ENCODE data around the gene SCARB1.

The SCARB1 gene

DNA sequence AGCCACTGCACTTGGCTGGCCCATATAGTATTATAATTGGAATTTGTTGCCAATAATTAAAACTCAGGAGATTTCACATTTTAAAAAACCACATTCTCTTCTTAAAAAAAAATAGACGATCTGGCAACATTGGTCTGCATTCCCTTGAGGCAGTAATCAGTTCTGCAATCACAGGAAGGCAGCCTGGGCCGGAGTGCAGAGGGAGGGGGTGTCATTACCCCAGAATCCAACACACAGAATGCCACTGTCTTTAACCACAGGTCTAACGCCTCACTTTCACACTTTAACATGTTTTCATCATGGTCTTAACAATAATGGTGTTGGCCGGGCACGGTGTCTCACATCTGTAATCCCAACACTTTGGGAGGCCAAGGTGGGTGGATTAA is 100.1 kb downstream of the SCARB1 start:
- no peak overlapping the region for H3K4me3 Mint-ChIP-seq
- peaks cover 6% of the 10 kb centered on the region for H3K36me3 Mint-ChIP-seq (ENCODE audit: low read depth)
- H3K27me3 Mint-ChIP-seq (ENCODE audit: low read depth, poor library complexity): peaks cover 35% of the 10 kb centered on the region
- peaks cover 37% of the 10 kb centered on the region for H3K4me1 Mint-ChIP-seq
- no peak for DNase-seq
- no peak overlapping the region for H3K27ac Mint-ChIP-seq
- peaks cover 24% of the 10 kb centered on the region for H3K9me3 Mint-ChIP-seq
- TF ChIP-seq, protein P1, sequence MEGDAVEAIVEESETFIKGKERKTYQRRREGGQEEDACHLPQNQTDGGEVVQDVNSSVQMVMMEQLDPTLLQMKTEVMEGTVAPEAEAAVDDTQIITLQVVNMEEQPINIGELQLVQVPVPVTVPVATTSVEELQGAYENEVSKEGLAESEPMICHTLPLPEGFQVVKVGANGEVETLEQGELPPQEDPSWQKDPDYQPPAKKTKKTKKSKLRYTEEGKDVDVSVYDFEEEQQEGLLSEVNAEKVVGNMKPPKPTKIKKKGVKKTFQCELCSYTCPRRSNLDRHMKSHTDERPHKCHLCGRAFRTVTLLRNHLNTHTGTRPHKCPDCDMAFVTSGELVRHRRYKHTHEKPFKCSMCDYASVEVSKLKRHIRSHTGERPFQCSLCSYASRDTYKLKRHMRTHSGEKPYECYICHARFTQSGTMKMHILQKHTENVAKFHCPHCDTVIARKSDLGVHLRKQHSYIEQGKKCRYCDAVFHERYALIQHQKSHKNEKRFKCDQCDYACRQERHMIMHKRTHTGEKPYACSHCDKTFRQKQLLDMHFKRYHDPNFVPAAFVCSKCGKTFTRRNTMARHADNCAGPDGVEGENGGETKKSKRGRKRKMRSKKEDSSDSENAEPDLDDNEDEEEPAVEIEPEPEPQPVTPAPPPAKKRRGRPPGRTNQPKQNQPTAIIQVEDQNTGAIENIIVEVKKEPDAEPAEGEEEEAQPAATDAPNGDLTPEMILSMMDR (IDR thresholded peaks at IDR 0.05): no peak

DNA sequence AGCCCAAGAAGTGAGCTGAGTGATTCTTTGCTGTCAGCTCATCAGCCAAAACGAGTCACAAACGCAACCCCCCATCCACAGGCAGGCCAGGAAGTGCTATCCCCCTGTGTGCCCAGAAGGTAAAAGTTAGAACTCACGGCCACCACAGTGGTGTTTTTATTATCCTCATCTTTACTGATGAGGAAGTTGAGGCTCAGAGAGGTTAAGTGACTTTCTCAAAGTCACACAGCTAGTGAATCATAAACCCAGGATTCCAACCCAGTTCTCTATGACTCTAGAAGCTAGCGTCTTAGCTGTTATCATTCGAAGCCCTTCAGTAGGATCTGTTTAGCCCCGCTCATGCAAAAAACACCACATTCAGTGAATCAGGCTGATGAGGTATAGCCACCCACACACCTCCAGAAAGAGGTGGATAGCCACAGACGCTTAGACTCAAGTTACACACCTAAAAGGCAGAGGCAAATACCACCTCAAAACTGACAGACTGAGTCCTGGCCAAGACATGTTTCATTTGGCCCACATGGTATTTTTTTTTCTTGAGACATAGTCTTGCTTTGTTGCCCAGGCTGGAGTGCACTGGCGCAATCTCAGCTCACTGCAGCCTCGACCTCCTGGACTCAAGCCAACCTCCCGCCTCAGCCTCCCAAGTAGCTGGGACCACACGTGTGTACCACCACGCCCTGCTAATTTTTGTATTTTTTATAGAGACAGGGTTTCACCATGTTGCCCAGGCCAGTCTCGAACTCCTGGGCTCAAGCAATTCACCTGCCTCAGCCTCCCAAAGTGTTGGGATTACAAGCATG is 100.7 kb downstream of the SCARB1 start:
- Mint-ChIP-seq H3K4me1 (peaks cover 38% of the 10 kb centered on the region), H3K9me3 (peaks cover 24% of the 10 kb centered on the region), H3K4me3 (no peak overlapping the region), H3K27ac (no peak overlapping the region), H3K27me3 (ENCODE audit: low read depth, poor library complexity) (peaks cover 41% of the 10 kb centered on the region), H3K36me3 (ENCODE audit: low read depth) (peaks cover 6% of the 10 kb centered on the region)
- TF ChIP-seq, protein P1 (IDR thresholded peaks at IDR 0.05): no peak
- no peak for DNase-seq

DNA sequence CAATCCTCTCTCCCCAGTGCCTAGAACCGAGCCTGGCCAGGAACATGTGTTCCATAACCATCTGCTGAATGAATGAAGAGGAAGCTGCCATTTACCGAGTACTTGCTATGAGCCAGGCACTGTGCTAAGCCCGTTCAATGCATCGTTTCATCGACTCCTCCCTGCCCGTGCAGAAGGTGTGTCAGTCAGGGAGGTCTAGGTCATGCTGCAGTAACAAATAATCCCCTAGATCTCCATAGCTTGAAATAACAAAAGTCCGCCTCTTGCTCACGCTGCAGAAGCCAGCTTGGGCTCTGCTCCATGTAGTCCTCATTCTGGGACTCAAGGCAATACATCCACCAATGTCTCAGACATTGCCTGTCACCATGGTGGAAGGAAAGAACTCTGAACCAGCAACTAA is 101.3 kb downstream of the SCARB1 start:
- H3K9me3 Mint-ChIP-seq: peaks cover 25% of the 10 kb centered on the region
- no peak overlapping the region for H3K27ac Mint-ChIP-seq
- peaks cover 6% of the 10 kb centered on the region for H3K36me3 Mint-ChIP-seq (ENCODE audit: low read depth)
- no peak overlapping the region for H3K4me3 Mint-ChIP-seq
- H3K27me3 Mint-ChIP-seq (ENCODE audit: low read depth, poor library complexity): peaks cover 44% of the 10 kb centered on the region
- DNase-seq: no peak
- TF ChIP-seq, protein P1 (IDR thresholded peaks at IDR 0.05): no peak
- peaks cover 44% of the 10 kb centered on the region for H3K4me1 Mint-ChIP-seq

DNA sequence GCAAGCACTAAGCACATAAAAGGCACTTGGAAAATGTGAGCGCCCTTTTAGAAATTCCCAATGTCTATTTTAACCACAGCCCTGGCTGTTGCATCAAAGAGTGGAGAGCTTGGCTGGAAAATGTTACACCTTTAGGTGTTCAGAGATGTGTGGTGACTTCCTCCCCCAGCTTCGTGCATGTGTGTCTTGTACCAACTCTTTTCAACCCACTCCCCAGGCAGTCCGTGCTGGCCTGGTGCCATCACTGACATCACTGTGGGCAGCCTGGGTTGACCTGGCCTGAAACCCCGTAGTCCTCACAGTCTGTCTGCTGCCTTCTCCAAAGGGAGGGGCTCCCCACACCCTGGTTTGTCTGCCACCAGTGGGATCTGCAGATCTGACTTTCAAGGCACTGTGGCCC is 101.8 kb downstream of the SCARB1 start:
- peaks cover 6% of the 10 kb centered on the region for H3K36me3 Mint-ChIP-seq (ENCODE audit: low read depth)
- DNase-seq: no peak
- H3K4me3 Mint-ChIP-seq: no peak overlapping the region
- H3K27me3 Mint-ChIP-seq (ENCODE audit: low read depth, poor library complexity): peaks cover 45% of the 10 kb centered on the region
- peaks cover 30% of the 10 kb centered on the region for H3K9me3 Mint-ChIP-seq
- TF ChIP-seq, protein P1 (IDR thresholded peaks at IDR 0.05): no peak
- no peak overlapping the region for H3K27ac Mint-ChIP-seq
- peaks cover 42% of the 10 kb centered on the region for H3K4me1 Mint-ChIP-seq

DNA sequence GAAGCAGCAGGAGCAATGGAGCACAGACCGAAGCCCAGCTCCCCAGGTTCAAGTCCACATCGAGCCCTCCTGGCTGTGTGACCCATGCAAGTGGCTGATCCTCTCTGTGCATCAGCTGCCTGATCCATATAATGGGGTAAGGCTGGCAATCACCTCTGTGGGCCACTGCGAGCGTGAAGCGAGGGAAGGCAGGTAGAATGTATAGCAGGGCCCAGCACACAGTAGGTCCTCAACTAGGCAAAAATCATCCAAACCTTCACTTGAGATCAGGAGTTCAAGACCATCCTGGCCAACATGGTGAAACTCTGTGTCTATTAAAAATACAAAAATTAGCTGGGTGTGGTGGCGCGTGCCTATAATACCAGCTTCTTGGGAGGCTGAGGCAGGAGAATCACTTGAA is 102.6 kb downstream of the SCARB1 start:
- TF ChIP-seq, protein P1 (IDR thresholded peaks at IDR 0.05): no peak
- H3K36me3 Mint-ChIP-seq (ENCODE audit: low read depth): peaks cover 10% of the 10 kb centered on the region
- peaks cover 38% of the 10 kb centered on the region for H3K9me3 Mint-ChIP-seq
- no peak overlapping the region for H3K27ac Mint-ChIP-seq
- peaks cover 41% of the 10 kb centered on the region for H3K4me1 Mint-ChIP-seq
- H3K4me3 Mint-ChIP-seq: no peak overlapping the region
- H3K27me3 Mint-ChIP-seq (ENCODE audit: low read depth, poor library complexity): peaks cover 45% of the 10 kb centered on the region
- DNase-seq: no peak

DNA sequence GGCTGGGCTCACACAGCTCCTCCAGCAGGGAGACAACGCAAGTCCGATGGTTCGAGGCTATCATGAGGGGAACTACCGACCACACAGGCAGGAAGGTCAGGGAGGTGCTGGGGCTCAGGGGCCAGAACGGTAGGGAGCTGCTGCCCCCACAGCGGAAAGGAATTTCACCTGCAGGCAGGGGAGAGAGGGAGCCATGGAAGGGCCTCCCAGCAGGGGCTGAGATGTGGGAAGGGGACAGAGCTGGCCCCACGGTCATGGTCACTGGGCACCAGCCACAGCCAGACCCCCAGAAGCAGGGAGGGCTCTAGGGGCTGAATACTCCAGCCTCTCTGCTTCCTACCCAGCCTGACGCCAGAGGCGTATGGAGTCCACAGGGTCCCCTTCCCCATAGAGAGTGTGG is 103.1 kb downstream of the SCARB1 start:
- Mint-ChIP-seq H3K27ac (no peak overlapping the region), H3K9me3 (peaks cover 39% of the 10 kb centered on the region), H3K4me3 (no peak overlapping the region), H3K36me3 (ENCODE audit: low read depth) (peaks cover 9% of the 10 kb centered on the region), H3K4me1 (peaks cover 42% of the 10 kb centered on the region), H3K27me3 (ENCODE audit: low read depth, poor library complexity) (peaks cover 44% of the 10 kb centered on the region)
- peak; percentile 34 for DNase-seq
- TF ChIP-seq, protein P1 (IDR thresholded peaks at IDR 0.05): no peak
